HG02981 (cell line): Measurements from ENCODE around the gene RILPL1.
A peak's percentile ranks its signal among the peaks of the same experiment; 100 is the strongest.
"Not testable (repeated sequence)": the region's sequence is repeated elsewhere in the genome, so short reads cannot be mapped to it uniquely, and the experiment has no call there.

Source experiments
- ATAC-seq: cut with Tn5 transposase; IDR thresholded peaks from one replicate; pipeline ENCODE4 v1.9.1; 2021; ENCODE audit warnings: mild to moderate bottlenecking, moderate library complexity; ENCODE audit not compliant: unreplicated experiment

RILPL1 gene

GRCh38 chr12:123471374-123472068 lies 62.0 kb downstream of the RILPL1 start:
- no peak for ATAC-seq

GRCh38 chr12:123469978-123470377 lies 63.5 kb downstream of the RILPL1 start:
- ATAC-seq: no peak

- peak; percentile 71 for ATAC-seq
Observed at GRCh38 chr12:123468786-123469185, 64.7 kb downstream of the RILPL1 start.

- ATAC-seq: no peak
Observed at GRCh38 chr12:123465084-123465483, 68.4 kb downstream of the RILPL1 start.

GRCh38 chr12:123463174-123463573 lies 70.3 kb downstream of the RILPL1 start:
- not testable (repeated sequence) for ATAC-seq

- ATAC-seq: peak; percentile 57
Observed at GRCh38 chr12:123457980-123458779, 75.3 kb downstream of the RILPL1 start, which contains the start of gene SNRNP35. Gene SNRNP35, plus strand, starts transcription at chr12:123458139. Its CDS starts 7,402 bp downstream, at chr12:123465541.

GRCh38 chr12:123453165-123453564 lies 80.4 kb downstream of the RILPL1 start:
- ATAC-seq: no peak

GRCh38 chr12:123452276-123452550 lies 81.3 kb downstream of the RILPL1 start:
- not testable (repeated sequence) for ATAC-seq

- no peak for ATAC-seq
Observed at GRCh38 chr12:123450636-123451035, 82.9 kb downstream of the RILPL1 start.

- no peak for ATAC-seq
Observed at GRCh38 chr12:123449856-123450255, 83.7 kb downstream of the RILPL1 start.

GRCh38 chr12:123449249-123449733 lies 84.2 kb downstream of the RILPL1 start:
- no peak for ATAC-seq

GRCh38 chr12:123446333-123446713 lies 87.2 kb downstream of the RILPL1 start:
- no peak for ATAC-seq

- ATAC-seq: no peak
Observed at GRCh38 chr12:123445388-123446332, 87.9 kb downstream of the RILPL1 start.

- ATAC-seq: no peak
Observed at GRCh38 chr12:123444092-123445026, 89.2 kb downstream of the RILPL1 start.

- ATAC-seq: no peak
Observed at GRCh38 chr12:123442774-123443173, 90.7 kb downstream of the RILPL1 start.

- peak; percentile 48 for ATAC-seq
Observed at GRCh38 chr12:123441523-123442164, 91.9 kb downstream of the RILPL1 start.

- peak; percentile 70 for ATAC-seq
Observed at GRCh38 chr12:123436017-123436964, 97.2 kb downstream of the RILPL1 start, which contains the start of gene RILPL2. Gene RILPL2, minus strand, starts transcription at chr12:123436684. Its CDS starts 264 bp downstream, at chr12:123436420.

GRCh38 chr12:123435636-123436016 lies 97.9 kb downstream of the RILPL1 start:
- ATAC-seq: no peak
